C4-2B (cell line): ENCODE measurements around the gene NADSYN1.

Experiments used
- H3K27ac ChIP-seq: fragments of 450-650 bp; 2 replicates; pipeline ENCODE4 v1.5.1; 2017
- ZFX ChIP-seq: fragments of 450-650 bp; IDR thresholded peaks from 2 replicates; pipeline ENCODE4 v1.6.1; 2017
- TF ChIP-seq, protein P1 (sequence below): fragments of 450-650 bp; conservative IDR thresholded peaks from 2 replicates; pipeline ENCODE4 v1.5.1; 2017; ENCODE audit warnings: mild to moderate bottlenecking

Gene NADSYN1

DNA sequence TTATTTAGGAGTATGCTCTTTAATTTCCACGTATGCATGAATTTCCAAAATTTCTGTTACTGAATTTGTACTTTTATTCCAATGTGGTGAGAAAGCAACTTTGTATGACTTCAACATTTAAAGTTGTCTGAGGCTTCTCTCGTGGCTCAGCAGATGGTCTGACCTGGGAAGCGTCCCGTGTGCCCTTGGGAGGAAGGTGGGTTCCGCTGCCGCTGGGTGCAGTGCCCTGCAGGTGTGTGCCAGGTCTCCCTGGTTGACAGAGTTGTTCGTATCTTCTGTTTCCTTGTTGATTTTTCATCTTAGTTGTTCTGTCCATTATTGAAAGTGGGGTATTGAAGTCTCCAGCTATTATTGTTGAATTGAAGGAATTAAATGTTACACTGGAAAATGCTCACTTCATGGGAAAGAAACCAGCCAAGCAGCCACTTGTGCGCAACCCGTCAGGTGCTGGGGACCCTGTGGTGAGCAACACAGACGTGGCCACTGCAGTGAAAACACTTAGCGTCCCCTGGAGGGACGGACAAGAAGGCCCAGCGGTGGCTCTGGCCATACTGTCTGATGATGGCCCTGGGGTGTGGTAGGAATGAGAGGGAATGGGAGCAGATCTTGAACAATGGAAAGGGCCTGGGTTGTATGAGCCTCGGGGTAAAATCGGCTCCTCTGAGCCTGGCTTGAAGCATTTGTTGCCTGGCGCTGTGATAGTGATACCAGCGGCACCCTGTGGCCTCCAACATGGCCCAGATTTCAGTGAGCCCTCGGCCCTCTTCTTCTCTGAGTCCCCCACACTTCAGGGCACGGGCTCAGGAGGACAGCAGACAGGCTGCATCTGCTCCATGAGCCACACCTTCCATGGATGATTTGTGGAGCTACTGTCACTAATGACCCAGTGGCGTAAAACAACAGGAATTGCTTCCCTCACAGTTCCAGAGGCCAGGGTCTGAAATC, 42.6 kb downstream of the NADSYN1 start:
- no peak overlapping the region for H3K27ac ChIP-seq
- no peak for TF ChIP-seq ZFX
- TF ChIP-seq, protein P1, sequence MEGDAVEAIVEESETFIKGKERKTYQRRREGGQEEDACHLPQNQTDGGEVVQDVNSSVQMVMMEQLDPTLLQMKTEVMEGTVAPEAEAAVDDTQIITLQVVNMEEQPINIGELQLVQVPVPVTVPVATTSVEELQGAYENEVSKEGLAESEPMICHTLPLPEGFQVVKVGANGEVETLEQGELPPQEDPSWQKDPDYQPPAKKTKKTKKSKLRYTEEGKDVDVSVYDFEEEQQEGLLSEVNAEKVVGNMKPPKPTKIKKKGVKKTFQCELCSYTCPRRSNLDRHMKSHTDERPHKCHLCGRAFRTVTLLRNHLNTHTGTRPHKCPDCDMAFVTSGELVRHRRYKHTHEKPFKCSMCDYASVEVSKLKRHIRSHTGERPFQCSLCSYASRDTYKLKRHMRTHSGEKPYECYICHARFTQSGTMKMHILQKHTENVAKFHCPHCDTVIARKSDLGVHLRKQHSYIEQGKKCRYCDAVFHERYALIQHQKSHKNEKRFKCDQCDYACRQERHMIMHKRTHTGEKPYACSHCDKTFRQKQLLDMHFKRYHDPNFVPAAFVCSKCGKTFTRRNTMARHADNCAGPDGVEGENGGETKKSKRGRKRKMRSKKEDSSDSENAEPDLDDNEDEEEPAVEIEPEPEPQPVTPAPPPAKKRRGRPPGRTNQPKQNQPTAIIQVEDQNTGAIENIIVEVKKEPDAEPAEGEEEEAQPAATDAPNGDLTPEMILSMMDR, result no peak

DNA sequence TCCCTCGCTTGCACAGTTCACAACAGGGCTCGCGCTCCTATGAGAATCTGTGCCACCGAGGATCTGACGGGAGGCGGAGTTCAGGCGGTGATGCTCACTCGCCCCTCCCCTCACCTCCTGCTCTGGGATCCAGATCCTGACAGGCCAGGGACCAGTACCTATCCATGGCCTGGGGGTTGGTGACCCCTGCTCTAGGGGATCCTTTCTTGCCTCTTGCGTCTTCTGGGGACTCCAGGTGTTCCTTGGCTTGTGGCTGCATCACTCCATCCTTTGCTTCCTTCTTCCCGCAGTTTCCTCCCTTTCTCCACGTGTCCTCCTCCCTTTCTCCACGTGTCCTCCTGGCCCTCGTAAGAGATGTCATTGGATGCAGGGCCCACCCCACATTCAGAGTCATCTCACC, 43.4 kb downstream of the NADSYN1 start:
- H3K27ac ChIP-seq, result no peak overlapping the region
- TF ChIP-seq, protein P1, result no peak
- TF ChIP-seq ZFX, result no peak

DNA sequence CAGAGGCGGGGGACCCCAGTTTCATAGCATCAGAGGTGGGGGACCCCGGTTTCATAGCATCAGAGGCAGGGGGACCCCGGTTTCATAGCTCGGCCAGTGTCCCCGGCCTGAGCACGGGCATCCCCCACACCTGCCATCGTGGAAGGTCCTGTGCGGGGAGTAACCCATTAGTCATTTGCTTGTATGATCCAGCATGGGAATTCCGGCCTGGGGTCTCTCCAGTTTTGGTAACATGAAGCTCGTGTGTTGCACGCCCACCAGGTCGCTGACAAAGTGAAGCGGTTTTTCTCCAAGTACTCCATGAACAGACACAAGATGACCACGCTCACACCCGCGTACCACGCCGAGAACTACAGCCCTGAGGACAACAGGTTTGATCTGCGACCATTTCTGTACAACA, 45.1 kb downstream of the NADSYN1 start:
- TF ChIP-seq, protein P1, result no peak
- no peak for TF ChIP-seq ZFX
- no peak overlapping the region for H3K27ac ChIP-seq

DNA sequence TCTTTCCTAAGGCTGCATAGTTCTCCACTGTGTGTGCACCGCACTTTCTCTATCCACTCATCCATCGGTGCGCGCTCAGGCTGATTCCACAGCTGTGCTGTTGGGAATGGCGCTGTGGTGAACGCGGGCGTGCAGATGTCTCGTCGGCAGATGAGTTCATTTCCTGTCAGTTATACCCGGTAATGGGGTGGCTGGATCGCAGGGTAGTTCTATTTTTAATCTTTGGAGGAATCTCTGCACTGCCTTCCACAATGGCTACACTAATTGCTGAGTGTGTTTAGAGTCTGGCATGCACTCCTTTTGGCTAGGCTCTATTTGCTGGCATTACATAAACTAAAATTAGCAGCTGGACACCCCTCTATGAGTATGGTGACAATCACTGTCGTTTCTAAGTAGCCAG, 46.1 kb downstream of the NADSYN1 start:
- TF ChIP-seq, protein P1, result no peak
- TF ChIP-seq ZFX, result no peak
- no peak overlapping the region for H3K27ac ChIP-seq

DNA sequence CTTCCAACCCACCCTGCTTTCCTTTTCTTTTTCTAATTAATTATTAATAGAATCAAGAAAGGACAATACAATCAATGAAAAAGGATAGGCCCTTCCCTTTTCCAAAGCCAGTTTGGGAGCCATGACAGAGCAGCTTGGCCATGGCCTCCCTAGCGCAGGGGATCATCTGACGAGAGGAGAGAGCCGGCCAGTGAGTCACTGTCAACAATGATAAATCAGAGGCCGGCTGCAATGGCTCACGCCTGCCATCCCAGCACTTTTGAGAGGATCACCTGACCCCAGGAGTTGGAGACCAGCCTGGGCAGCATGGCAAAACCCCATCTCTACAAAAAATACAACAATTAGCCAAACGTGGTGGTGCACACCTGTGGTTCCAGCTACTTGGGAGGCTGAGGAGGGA, 46.5 kb downstream of the NADSYN1 start:
- no peak overlapping the region for H3K27ac ChIP-seq
- no peak for TF ChIP-seq ZFX
- TF ChIP-seq, protein P1, result no peak

DNA sequence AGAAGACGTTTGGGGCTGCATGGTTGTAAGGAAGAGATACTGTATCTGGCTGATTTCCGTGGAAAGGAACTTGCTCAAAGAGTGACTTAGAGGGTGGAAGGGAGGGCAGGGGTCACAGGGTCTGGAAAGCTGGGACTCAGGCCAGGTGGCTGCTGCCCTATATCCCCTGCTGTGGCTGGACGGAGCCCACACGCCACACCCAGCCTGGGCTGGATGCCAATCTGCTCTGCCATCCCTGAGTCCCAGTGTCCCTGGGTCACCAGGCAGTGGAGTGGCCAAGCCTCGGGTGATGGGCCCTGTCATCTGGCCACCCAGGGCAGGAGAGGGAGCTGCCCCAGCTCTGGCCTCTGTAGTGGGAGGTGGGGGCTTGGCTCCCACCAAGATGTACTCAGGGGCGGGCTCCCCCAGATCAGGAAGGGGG, 47.6 kb downstream of the NADSYN1 start:
- TF ChIP-seq, protein P1, result no peak
- TF ChIP-seq ZFX, result no peak
- no peak overlapping the region for H3K27ac ChIP-seq

DNA sequence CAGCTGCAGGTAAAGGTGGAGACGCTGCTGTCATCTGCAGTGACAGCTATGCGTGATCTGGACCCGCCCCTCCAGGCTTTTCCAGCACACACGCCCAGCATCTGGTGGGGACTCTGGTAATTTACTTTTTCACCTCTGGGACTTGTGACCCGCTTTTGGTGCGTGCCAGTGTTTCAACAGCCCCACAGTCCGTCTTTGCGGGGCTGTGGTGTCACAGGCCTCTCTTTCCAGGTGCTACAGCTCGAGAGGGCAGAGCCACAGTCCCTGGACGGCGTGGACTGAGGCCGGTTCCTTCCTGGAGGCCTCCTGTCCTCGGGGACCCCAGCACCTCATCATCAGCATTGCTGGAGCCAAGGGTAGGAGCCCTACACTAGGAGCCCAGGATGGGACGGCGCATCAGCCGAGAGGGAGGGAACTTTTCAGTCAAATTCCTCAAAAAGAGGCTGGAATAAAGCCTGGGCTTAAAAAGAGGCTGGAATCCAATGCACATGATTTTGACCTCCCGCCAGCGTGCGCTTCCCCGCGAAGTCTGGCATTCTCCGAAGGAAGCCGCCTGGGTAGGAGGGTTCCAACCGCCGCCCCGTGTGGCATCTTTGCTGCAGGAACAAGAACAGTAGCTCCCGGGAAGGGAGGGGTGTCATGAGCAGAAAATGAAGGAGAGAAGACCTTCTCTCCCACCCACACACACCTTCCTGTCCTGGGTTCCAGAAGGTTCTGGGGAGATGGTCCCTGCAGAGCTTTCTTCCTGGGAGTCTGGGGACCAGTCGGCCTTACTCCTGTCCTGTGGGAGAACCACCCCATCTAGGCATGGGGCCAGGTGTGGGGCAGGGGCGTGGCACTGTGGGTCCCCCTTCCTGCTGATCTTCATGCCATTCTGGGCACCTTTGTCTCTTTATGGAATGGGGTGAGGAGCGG, 48.3 kb downstream of the NADSYN1 start:
- no peak for TF ChIP-seq ZFX
- TF ChIP-seq, protein P1, result no peak
- no peak overlapping the region for H3K27ac ChIP-seq
